Measurements from ENCODE around the gene HJURP. TPM values are rescaled to one million over a fixed set of nuclear protein-coding genes. Genes with fewer than 3 reads are reported as not detected.

HJURP gene
- total RNA-seq, 4 donors from 2014 or later: 1.2 to 4.4 (median 3.5) TPM

DNA sequence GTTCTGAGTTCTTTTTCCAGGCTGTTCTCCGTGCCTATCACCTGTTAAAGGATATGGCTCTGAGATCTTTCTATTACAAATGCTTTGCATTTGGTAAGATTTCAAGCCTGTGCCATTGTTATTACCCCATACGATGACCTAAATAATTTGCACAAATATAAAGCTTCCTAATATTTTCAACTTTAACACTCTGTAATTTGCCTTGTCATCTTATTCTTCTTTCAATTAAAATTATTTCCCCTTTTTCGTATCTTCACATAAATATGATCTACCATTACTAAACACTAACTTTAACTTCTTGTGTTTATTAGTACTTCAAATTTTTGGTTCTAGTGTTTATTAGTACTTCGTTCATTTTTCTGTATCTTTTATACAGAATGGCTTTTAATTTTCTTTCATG, 17.1 kb upstream of the HJURP start:
- H3K4me3 ChIP-seq (ENCODE audit: low read depth, poor library complexity, severe bottlenecking): no peak overlapping the region
- intact Hi-C loops (cut with DNase I; ENCODE audit: low total_unique reads): no loop called here
- no peak for DNase-seq (ENCODE audit: low spot score in 2 of 2)
- 69 to 71% methylated on average over 4 of the region's 4 CpGs for WGBS, 2 donors
- TF ChIP-seq, protein P1, sequence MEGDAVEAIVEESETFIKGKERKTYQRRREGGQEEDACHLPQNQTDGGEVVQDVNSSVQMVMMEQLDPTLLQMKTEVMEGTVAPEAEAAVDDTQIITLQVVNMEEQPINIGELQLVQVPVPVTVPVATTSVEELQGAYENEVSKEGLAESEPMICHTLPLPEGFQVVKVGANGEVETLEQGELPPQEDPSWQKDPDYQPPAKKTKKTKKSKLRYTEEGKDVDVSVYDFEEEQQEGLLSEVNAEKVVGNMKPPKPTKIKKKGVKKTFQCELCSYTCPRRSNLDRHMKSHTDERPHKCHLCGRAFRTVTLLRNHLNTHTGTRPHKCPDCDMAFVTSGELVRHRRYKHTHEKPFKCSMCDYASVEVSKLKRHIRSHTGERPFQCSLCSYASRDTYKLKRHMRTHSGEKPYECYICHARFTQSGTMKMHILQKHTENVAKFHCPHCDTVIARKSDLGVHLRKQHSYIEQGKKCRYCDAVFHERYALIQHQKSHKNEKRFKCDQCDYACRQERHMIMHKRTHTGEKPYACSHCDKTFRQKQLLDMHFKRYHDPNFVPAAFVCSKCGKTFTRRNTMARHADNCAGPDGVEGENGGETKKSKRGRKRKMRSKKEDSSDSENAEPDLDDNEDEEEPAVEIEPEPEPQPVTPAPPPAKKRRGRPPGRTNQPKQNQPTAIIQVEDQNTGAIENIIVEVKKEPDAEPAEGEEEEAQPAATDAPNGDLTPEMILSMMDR (IDR thresholded peaks at IDR 0.05): no peak
- no peak for TF ChIP-seq POLR2A (IDR thresholded peaks at IDR 0.05)

DNA sequence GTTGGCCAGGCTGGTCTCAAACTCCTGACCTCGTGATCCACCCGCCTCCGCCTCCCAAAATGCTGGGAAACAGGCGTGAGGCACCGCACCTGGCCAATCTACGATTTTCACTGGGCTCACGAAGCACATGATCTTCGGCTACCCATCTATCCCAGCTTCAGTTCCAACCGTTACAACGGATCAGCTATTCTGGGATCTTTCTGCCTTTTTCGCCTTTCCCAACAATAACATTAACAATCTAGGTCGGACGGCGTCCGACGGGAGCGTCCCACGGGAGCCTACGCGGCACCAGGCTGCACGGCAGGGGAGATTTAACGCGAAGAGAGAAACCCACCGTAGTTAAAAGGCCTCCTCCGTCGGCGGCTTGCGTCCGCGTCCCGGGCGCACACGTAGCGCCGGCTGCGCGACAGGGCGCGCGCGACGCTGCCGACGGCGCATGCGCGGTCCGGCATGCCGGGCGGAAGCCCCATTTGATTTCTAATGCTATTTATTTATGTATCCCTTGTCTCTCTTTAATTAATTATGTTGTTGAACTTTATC, 13.7 kb upstream of the HJURP start, which contains the start of gene MSL3B:
Gene MSL3B, minus strand, starts transcription at position 394 of the 540 bp plus-strand sequence.
- H3K4me3 ChIP-seq (ENCODE audit: low read depth, poor library complexity, severe bottlenecking): peak within 1 kb of the TSS; percentile 17
- TF ChIP-seq, protein P1 (IDR thresholded peaks at IDR 0.05): no peak
- TF ChIP-seq POLR2A (IDR thresholded peaks at IDR 0.05): no peak
- DNase-seq (ENCODE audit: low spot score in 2 of 2): no peak
- 10% methylated on average over 50 of the region's 50 CpGs for WGBS, 2 donors
- intact Hi-C loops (cut with DNase I; ENCODE audit: low total_unique reads): no loop called here

DNA sequence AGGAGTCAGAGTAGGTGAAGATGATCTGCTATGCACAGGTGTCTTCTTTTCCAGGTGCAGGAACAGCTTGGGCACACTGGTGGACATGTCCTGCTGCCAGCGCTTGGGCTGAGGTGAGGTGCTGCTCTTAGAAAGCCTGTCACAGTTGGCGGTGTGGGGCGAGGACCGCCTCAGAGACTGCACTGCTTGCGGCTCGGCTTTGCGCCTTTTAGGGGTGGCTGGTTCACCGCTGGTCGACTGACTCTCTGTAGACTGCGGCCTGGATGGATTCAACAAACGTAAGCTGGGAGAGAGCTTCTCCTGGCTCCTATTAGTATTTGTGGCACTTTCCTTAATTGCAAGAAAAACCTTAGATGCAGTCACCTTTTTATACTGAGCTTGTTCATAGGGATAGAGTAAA, 12.1 kb upstream of the HJURP start:
- WGBS, 2 donors: 98% methylated on average over 11 of the region's 11 CpGs
- no peak for DNase-seq (ENCODE audit: low spot score in 2 of 2)
- intact Hi-C loops (cut with DNase I; ENCODE audit: low total_unique reads): no loop called here
- no peak for TF ChIP-seq POLR2A (IDR thresholded peaks at IDR 0.05)
- TF ChIP-seq, protein P1 (IDR thresholded peaks at IDR 0.05): no peak
- no peak overlapping the region for H3K4me3 ChIP-seq (ENCODE audit: low read depth, poor library complexity, severe bottlenecking)

DNA sequence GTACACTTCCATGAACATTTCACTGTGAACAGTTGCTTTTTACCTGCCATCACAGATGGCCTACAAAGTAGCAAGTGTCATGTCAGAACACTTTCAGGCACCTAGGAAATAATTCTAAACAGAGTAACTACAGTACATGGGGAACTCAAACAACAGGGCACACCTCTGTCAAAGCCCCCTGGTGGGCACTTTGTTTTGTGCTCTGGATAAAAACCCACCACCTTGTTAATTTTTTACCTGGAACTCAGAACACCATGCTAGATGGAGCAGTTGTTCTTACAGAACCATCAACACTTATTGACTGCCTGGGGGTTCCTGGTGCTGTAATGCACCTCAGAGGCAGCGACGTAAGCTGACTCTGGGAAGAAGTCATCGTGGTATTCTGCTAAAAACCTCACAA, 11.5 kb upstream of the HJURP start:
- TF ChIP-seq, protein P1 (IDR thresholded peaks at IDR 0.05): no peak
- TF ChIP-seq POLR2A (IDR thresholded peaks at IDR 0.05): no peak
- 89 to 92% methylated on average over 3 of the region's 3 CpGs for WGBS, 2 donors
- DNase-seq (ENCODE audit: low spot score in 2 of 2): no peak
- intact Hi-C loops (cut with DNase I; ENCODE audit: low total_unique reads): no loop called here
- no peak overlapping the region for H3K4me3 ChIP-seq (ENCODE audit: low read depth, poor library complexity, severe bottlenecking)

DNA sequence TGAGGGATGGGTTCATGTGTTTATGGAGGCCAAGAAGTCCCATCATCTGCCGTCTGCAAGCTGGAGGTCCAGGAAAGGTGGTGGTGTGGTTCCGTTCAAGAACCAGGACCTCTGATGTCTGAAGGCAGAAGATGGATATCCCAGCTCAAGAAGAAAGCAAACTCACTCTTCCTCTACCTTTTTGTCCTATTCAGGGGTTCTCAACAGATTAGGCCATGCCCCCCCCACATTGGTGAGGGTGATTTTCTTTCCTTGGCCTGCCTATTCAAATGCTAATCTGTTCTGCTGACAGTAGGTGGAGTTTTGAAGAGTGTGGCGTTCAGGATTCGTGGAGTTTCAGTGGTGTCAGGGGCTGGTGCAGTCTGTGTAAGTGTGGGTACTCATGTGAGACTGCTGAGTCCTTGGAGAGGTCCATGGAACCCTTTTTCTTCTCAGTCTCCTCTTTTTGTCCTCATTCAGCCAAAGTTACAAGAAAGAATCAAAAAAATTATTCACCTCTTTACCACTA, 8.0 kb upstream of the HJURP start:
- H3K4me3 ChIP-seq (ENCODE audit: low read depth, poor library complexity, severe bottlenecking): no peak overlapping the region
- TF ChIP-seq POLR2A (IDR thresholded peaks at IDR 0.05): no peak
- TF ChIP-seq, protein P1 (IDR thresholded peaks at IDR 0.05): no peak
- no peak for DNase-seq (ENCODE audit: low spot score in 2 of 2)
- intact Hi-C loops (cut with DNase I; ENCODE audit: low total_unique reads): no loop called here
- 76 to 91% methylated on average over 4 of the region's 4 CpGs for WGBS, 2 donors

- 85 to 93% methylated on average over 4 of the region's 4 CpGs for WGBS, 2 donors
- intact Hi-C loops (cut with DNase I; ENCODE audit: low total_unique reads): no loop called here
- no peak overlapping the region for H3K4me3 ChIP-seq (ENCODE audit: low read depth, poor library complexity, severe bottlenecking)
- DNase-seq (ENCODE audit: low spot score in 2 of 2): no peak
- TF ChIP-seq, protein P1 (IDR thresholded peaks at IDR 0.05): no peak
- no peak for TF ChIP-seq POLR2A (IDR thresholded peaks at IDR 0.05)
Measured at GRCh38 chr2:233858331-233858730, 4.0 kb upstream of the HJURP start.
